ENCODE results near the gene TAF11.
"Not testable (repeated sequence)": the region's sequence is repeated elsewhere in the genome, so short reads cannot be mapped to it uniquely, and the experiment has no call there.

Gene TAF11

GRCh38 chr6:34917626-34918285 lies 29.9 kb upstream of the TAF11 start:
- H2AFZ ChIP-seq (ENCODE audit: low read depth, low read length) = no peak overlapping the region
- no peak overlapping the region for H3K4me3 ChIP-seq (ENCODE audit: low read length)
- H3K36me3 ChIP-seq (ENCODE audit: insufficient read depth, low read length) = no peaks in the 10 kb centered on the region
- no peaks in the 10 kb centered on the region for H3K4me1 ChIP-seq (ENCODE audit: insufficient read depth, low read length)
- no peaks in the 10 kb centered on the region for H3K9me3 ChIP-seq (ENCODE audit: low read length)
- no peaks in the 10 kb centered on the region for H3K27me3 ChIP-seq (ENCODE audit: insufficient read depth, low read length)

- no peaks in the 10 kb centered on the region for H3K36me3 ChIP-seq (ENCODE audit: insufficient read depth, low read length)
- H2AFZ ChIP-seq (ENCODE audit: low read depth, low read length) = no peak overlapping the region
- H3K9me3 ChIP-seq (ENCODE audit: low read length) = no peaks in the 10 kb centered on the region
- no peaks in the 10 kb centered on the region for H3K27me3 ChIP-seq (ENCODE audit: insufficient read depth, low read length)
- no peak overlapping the region for H3K4me3 ChIP-seq (ENCODE audit: low read length)
- H3K4me1 ChIP-seq (ENCODE audit: insufficient read depth, low read length) = no peaks in the 10 kb centered on the region
Observed at GRCh38 chr6:34916348-34916967, 28.6 kb upstream of the TAF11 start.

- Histone ChIP-seq H3K4me1 (ENCODE audit: insufficient read depth, low read length) (no peaks in the 10 kb centered on the region), H3K9me3 (ENCODE audit: low read length) (no peaks in the 10 kb centered on the region), H3K27me3 (ENCODE audit: insufficient read depth, low read length) (no peaks in the 10 kb centered on the region), H3K4me3 (ENCODE audit: low read length) (no peak overlapping the region), H3K36me3 (ENCODE audit: insufficient read depth, low read length) (no peaks in the 10 kb centered on the region), H2AFZ (ENCODE audit: low read depth, low read length) (no peak overlapping the region)
Observed at GRCh38 chr6:34914358-34914757, 26.5 kb upstream of the TAF11 start.

- Histone ChIP-seq H3K4me1 (ENCODE audit: insufficient read depth, low read length) (no peaks in the 10 kb centered on the region), H3K9me3 (ENCODE audit: low read length) (no peaks in the 10 kb centered on the region), H3K36me3 (ENCODE audit: insufficient read depth, low read length) (no peaks in the 10 kb centered on the region), H3K4me3 (ENCODE audit: low read length) (no peak overlapping the region), H2AFZ (ENCODE audit: low read depth, low read length) (no peak overlapping the region), H3K27me3 (ENCODE audit: insufficient read depth, low read length) (no peaks in the 10 kb centered on the region)
Observed at GRCh38 chr6:34912715-34913464, 25.0 kb upstream of the TAF11 start.

- no peaks in the 10 kb centered on the region for H3K27me3 ChIP-seq (ENCODE audit: insufficient read depth, low read length)
- H3K4me1 ChIP-seq (ENCODE audit: insufficient read depth, low read length) = no peaks in the 10 kb centered on the region
- H3K36me3 ChIP-seq (ENCODE audit: insufficient read depth, low read length) = no peaks in the 10 kb centered on the region
- H3K9me3 ChIP-seq (ENCODE audit: low read length) = no peaks in the 10 kb centered on the region
- H2AFZ ChIP-seq (ENCODE audit: low read depth, low read length) = no peak overlapping the region
- no peak overlapping the region for H3K4me3 ChIP-seq (ENCODE audit: low read length)
Observed at GRCh38 chr6:34911822-34912221, 24.0 kb upstream of the TAF11 start.

- no peak overlapping the region for H2AFZ ChIP-seq (ENCODE audit: low read depth, low read length)
- H3K4me3 ChIP-seq (ENCODE audit: low read length) = no peak overlapping the region
- H3K36me3 ChIP-seq (ENCODE audit: insufficient read depth, low read length) = no peaks in the 10 kb centered on the region
- no peaks in the 10 kb centered on the region for H3K9me3 ChIP-seq (ENCODE audit: low read length)
- no peaks in the 10 kb centered on the region for H3K4me1 ChIP-seq (ENCODE audit: insufficient read depth, low read length)
- H3K27me3 ChIP-seq (ENCODE audit: insufficient read depth, low read length) = no peaks in the 10 kb centered on the region
Observed at GRCh38 chr6:34909320-34909883, 21.6 kb upstream of the TAF11 start.

GRCh38 chr6:34908194-34908593 lies 20.4 kb upstream of the TAF11 start:
- H2AFZ ChIP-seq (ENCODE audit: low read depth, low read length) = no peak overlapping the region
- no peak overlapping the region for H3K4me3 ChIP-seq (ENCODE audit: low read length)
- H3K27me3 ChIP-seq (ENCODE audit: insufficient read depth, low read length) = no peaks in the 10 kb centered on the region
- H3K36me3 ChIP-seq (ENCODE audit: insufficient read depth, low read length) = no peaks in the 10 kb centered on the region
- H3K4me1 ChIP-seq (ENCODE audit: insufficient read depth, low read length) = no peaks in the 10 kb centered on the region
- H3K9me3 ChIP-seq (ENCODE audit: low read length) = no peaks in the 10 kb centered on the region

GRCh38 chr6:34906826-34907225 lies 19.0 kb upstream of the TAF11 start:
- no peaks in the 10 kb centered on the region for H3K9me3 ChIP-seq (ENCODE audit: low read length)
- H3K4me3 ChIP-seq (ENCODE audit: low read length) = no peak overlapping the region
- H3K4me1 ChIP-seq (ENCODE audit: insufficient read depth, low read length) = no peaks in the 10 kb centered on the region
- no peaks in the 10 kb centered on the region for H3K36me3 ChIP-seq (ENCODE audit: insufficient read depth, low read length)
- H2AFZ ChIP-seq (ENCODE audit: low read depth, low read length) = no peak overlapping the region
- H3K27me3 ChIP-seq (ENCODE audit: insufficient read depth, low read length) = no peaks in the 10 kb centered on the region

- no peaks in the 10 kb centered on the region for H3K4me1 ChIP-seq (ENCODE audit: insufficient read depth, low read length)
Observed at GRCh38 chr6:34904990-34905613, 17.3 kb upstream of the TAF11 start.

GRCh38 chr6:34901930-34902329 lies 14.1 kb upstream of the TAF11 start:
- Histone ChIP-seq H3K4me1 (ENCODE audit: insufficient read depth, low read length) (no peaks in the 10 kb centered on the region), H3K27me3 (ENCODE audit: insufficient read depth, low read length) (no peaks in the 10 kb centered on the region), H3K9me3 (ENCODE audit: low read length) (no peaks in the 10 kb centered on the region), H3K36me3 (ENCODE audit: insufficient read depth, low read length) (no peaks in the 10 kb centered on the region), H3K4me3 (ENCODE audit: low read length) (no peak overlapping the region), H2AFZ (ENCODE audit: low read depth, low read length) (no peak overlapping the region)

More at GRCh38 chr6:34904990-34905613, 17.3 kb upstream of the TAF11 start:
- Histone ChIP-seq H3K9me3 (ENCODE audit: low read length) (no peaks in the 10 kb centered on the region), H3K36me3 (ENCODE audit: insufficient read depth, low read length) (no peaks in the 10 kb centered on the region), H3K27me3 (ENCODE audit: insufficient read depth, low read length) (no peaks in the 10 kb centered on the region), H2AFZ (ENCODE audit: low read depth, low read length) (no peak overlapping the region), H3K4me3 (ENCODE audit: low read length) (no peak overlapping the region)

GRCh38 chr6:34900321-34901031 lies 12.6 kb upstream of the TAF11 start:
- Histone ChIP-seq H3K27me3 (ENCODE audit: insufficient read depth, low read length) (no peaks in the 10 kb centered on the region), H3K36me3 (ENCODE audit: insufficient read depth, low read length) (no peaks in the 10 kb centered on the region), H3K4me1 (ENCODE audit: insufficient read depth, low read length) (peaks cover under 1% of the 10 kb centered on the region), H3K4me3 (ENCODE audit: low read length) (no peak overlapping the region), H2AFZ (ENCODE audit: low read depth, low read length) (no peak overlapping the region), H3K9me3 (ENCODE audit: low read length) (no peaks in the 10 kb centered on the region)

GRCh38 chr6:34899748-34900147 lies 11.9 kb upstream of the TAF11 start:
- H3K9me3 ChIP-seq (ENCODE audit: low read length); H2AFZ ChIP-seq (ENCODE audit: low read depth, low read length); H3K4me1 ChIP-seq (ENCODE audit: insufficient read depth, low read length); H3K36me3 ChIP-seq (ENCODE audit: insufficient read depth, low read length); H3K27me3 ChIP-seq (ENCODE audit: insufficient read depth, low read length); H3K4me3 ChIP-seq (ENCODE audit: low read length): not testable (repeated sequence)

Data from neuron (in vitro differentiated cells).